ENCODE data around the gene ZACN. TPM values are rescaled to one million over a fixed set of nuclear protein-coding genes. Genes with fewer than 3 reads are reported as not detected.

Gene ZACN
- total RNA-seq, 1 donor from 2014 or later: not detected

GRCh38 chr17:76087531-76087930, 8.5 kb downstream of the ZACN start:
- peaks cover 100% of the 10 kb centered on the region for H3K36me3 ChIP-seq
- no peaks in the 10 kb centered on the region for H3K9me3 ChIP-seq
- no peak overlapping the region for H3K27ac ChIP-seq
- DNase-seq (no peak), ATAC-seq (no peak)
- H3K4me1 ChIP-seq: no peaks in the 10 kb centered on the region
- no peaks in the 10 kb centered on the region for H3K27me3 ChIP-seq (ENCODE audit: low read depth)
- H3K4me3 ChIP-seq: no peak overlapping the region
- intact Hi-C loops (cut with DNase I): no loop called here
- TF ChIP-seq CTCF (IDR thresholded peaks at IDR 0.05): no peak

GRCh38 chr17:76088041-76088867, 9.3 kb downstream of the ZACN start:
- Histone ChIP-seq H3K4me1 (no peaks in the 10 kb centered on the region), H3K27me3 (ENCODE audit: low read depth) (no peaks in the 10 kb centered on the region), H3K36me3 (peaks cover 100% of the 10 kb centered on the region), H3K9me3 (no peaks in the 10 kb centered on the region), H3K27ac (no peak overlapping the region), H3K4me3 (no peak overlapping the region)
- no peak for TF ChIP-seq CTCF (IDR thresholded peaks at IDR 0.05)
- intact Hi-C loops (cut with DNase I): no loop called here
- DNase-seq (no peak), ATAC-seq (no peak)

GRCh38 chr17:76088868-76089576, 10.0 kb downstream of the ZACN start:
- H3K36me3 ChIP-seq: peaks cover 100% of the 10 kb centered on the region
- DNase-seq: no peak
- no peak for TF ChIP-seq CTCF (IDR thresholded peaks at IDR 0.05)

GRCh38 chr17:76089680-76090516, 10.9 kb downstream of the ZACN start:
- H3K27ac ChIP-seq: no peak overlapping the region
- TF ChIP-seq CTCF (IDR thresholded peaks at IDR 0.05): no peak
- peaks cover 100% of the 10 kb centered on the region for H3K36me3 ChIP-seq
- no peak overlapping the region for H3K4me3 ChIP-seq
- no peaks in the 10 kb centered on the region for H3K9me3 ChIP-seq
- ATAC-seq: no peak
- intact Hi-C loops (cut with DNase I): no loop called here
- peak; percentile 33 for DNase-seq
- no peaks in the 10 kb centered on the region for H3K27me3 ChIP-seq (ENCODE audit: low read depth)
- H3K4me1 ChIP-seq: no peaks in the 10 kb centered on the region

More at GRCh38 chr17:76088868-76089576, 10.0 kb downstream of the ZACN start:
- no peaks in the 10 kb centered on the region for H3K4me1 ChIP-seq
- H3K27me3 ChIP-seq (ENCODE audit: low read depth): no peaks in the 10 kb centered on the region
- ATAC-seq: no peak
- no peak overlapping the region for H3K4me3 ChIP-seq
- H3K27ac ChIP-seq: no peak overlapping the region
- intact Hi-C loops (cut with DNase I): no loop called here
- no peaks in the 10 kb centered on the region for H3K9me3 ChIP-seq

- ATAC-seq (no peak), DNase-seq (peak; percentile 19)
- H3K4me3 ChIP-seq: no peak overlapping the region
- no peaks in the 10 kb centered on the region for H3K27me3 ChIP-seq (ENCODE audit: low read depth)
- peaks cover 100% of the 10 kb centered on the region for H3K36me3 ChIP-seq
- no peak overlapping the region for H3K27ac ChIP-seq
- intact Hi-C loops (cut with DNase I): no loop called here
- no peak for TF ChIP-seq CTCF (IDR thresholded peaks at IDR 0.05)
- H3K9me3 ChIP-seq: no peaks in the 10 kb centered on the region
- H3K4me1 ChIP-seq: no peaks in the 10 kb centered on the region
Measured at GRCh38 chr17:76090517-76091129, 11.6 kb downstream of the ZACN start.

Measured in lower lobe of right lung (tissue), 2 donors.